CD4-positive, alpha-beta memory T cell (primary cell): ENCODE results near the gene CYP4V2. TPM values are rescaled to one million over a fixed set of nuclear protein-coding genes. Genes with fewer than 3 reads are reported as not detected.

ENCODE experiments used
- CTCF ChIA-PET: fragments of 350-600 bp; sonication (Branson Sonifier 250); formaldehyde crosslinking; loops from one replicate; lab custom pipeline; 2021; ENCODE audit warnings: inconsistent platforms; ENCODE audit not compliant: partially characterized antibody; lab: Charles Lee
- POLR2A ChIA-PET: fragments of 350-600 bp; sonication (Branson Sonifier 250); formaldehyde crosslinking; loops from one replicate; lab custom pipeline; 2021; ENCODE audit not compliant: partially characterized antibody; lab: Charles Lee
- DNase-seq, 5 donors: peaks; one replicate each; pipeline versions ENCODE4 v3.0.0 to v3.0.0-alpha.2; 2020 to 2022; ENCODE audit warnings: mixed read lengths in 1 of 5
- H3K27ac ChIP-seq: one replicate; pipeline ENCODE4 v1.7.0; 2013; ENCODE audit warnings: low read depth, low read length
- H3K27me3 ChIP-seq: 2 replicates; pipeline ENCODE4 v1.7.0; 2013; ENCODE audit warnings: mild to moderate bottlenecking, low read length, moderate library complexity; ENCODE audit not compliant: insufficient read depth
- H3K36me3 ChIP-seq: 2 replicates; pipeline ENCODE4 v1.7.0; 2013; ENCODE audit warnings: mild to moderate bottlenecking, low read length, moderate library complexity; ENCODE audit not compliant: insufficient read depth
- H3K4me1 ChIP-seq: 2 replicates; pipeline ENCODE4 v1.7.0; 2013; ENCODE audit warnings: mild to moderate bottlenecking, low read length, moderate library complexity; ENCODE audit not compliant: insufficient read depth
- H3K4me3 ChIP-seq, 2 donors: one replicate each; pipeline ENCODE4 v1.7.0; 2013; ENCODE audit warnings: low read length in 2 of 2, mild to moderate bottlenecking in 1 of 2
- H3K9me3 ChIP-seq, 2 donors: one replicate each; pipeline ENCODE4 v1.7.0; 2013; ENCODE audit warnings: low read length in 2 of 2, control low read depth in 1 of 2; ENCODE audit not compliant: control insufficient read depth in 1 of 2
- H3K27ac Mint-ChIP-seq, 7 donors: one replicate each; pipeline ENCODE4 v1.8.0; 2020 to 2021; ENCODE audit warnings: mixed read lengths in 7 of 7, mild to moderate bottlenecking in 6 of 7, inconsistent platforms in 3 of 7, moderate library complexity in 3 of 7
- H3K27me3 Mint-ChIP-seq, 2 donors: one replicate each; pipeline ENCODE4 v1.8.0; 2020 to 2021; ENCODE audit warnings: mixed read lengths in 2 of 2
- H3K36me3 Mint-ChIP-seq, 2 donors: one replicate each; pipeline ENCODE4 v1.8.0; 2020 to 2021; ENCODE audit warnings: mixed read lengths in 2 of 2, inconsistent platforms in 1 of 2, mild to moderate bottlenecking in 1 of 2
- H3K4me1 Mint-ChIP-seq, 4 donors: one replicate each; pipeline ENCODE4 v1.8.0; 2020 to 2021; ENCODE audit warnings: mixed read lengths in 4 of 4, mild to moderate bottlenecking in 1 of 4
- H3K4me3 Mint-ChIP-seq, 8 donors: one replicate each; pipeline ENCODE4 v1.8.0; 2020 to 2021; ENCODE audit warnings: mixed read lengths in 8 of 8, mild to moderate bottlenecking in 7 of 8, moderate library complexity in 6 of 8, inconsistent platforms in 3 of 8
- H3K9me3 Mint-ChIP-seq, 8 donors: one replicate each; pipeline ENCODE4 v1.8.0; 2020 to 2021; ENCODE audit warnings: mixed read lengths in 8 of 8, mild to moderate bottlenecking in 5 of 8, inconsistent platforms in 3 of 8, moderate library complexity in 1 of 8
- intact Hi-C: fragments of 100-400 bp; cut with micrococcal nuclease; formaldehyde crosslinking; loops from one replicate; pipeline ENCODE4 v1.15.1; 2023
- polyA plus RNA-seq, 2 donors: library from polyadenylated mRNA; unstranded; fragments of 300-500 nt; fragmentation: Illumina TruSeq; gene quantifications; one replicate each; pipeline ENCODE4 v1.2.3, GENCODE V29; 2021
- total RNA-seq, 2 experiments: library from RNA; stranded (reverse); gene quantifications; one replicate each; pipeline ENCODE4 v1.2.3, GENCODE V29; 2021

The CYP4V2 gene
- total and polyA plus RNA-seq, 4 experiments from 2014 or later, result 25.3 to 45.5 (median 41.4) TPM

- H3K4me3 Mint-ChIP-seq, result no peak overlapping the region
- POLR2A ChIA-PET, result no interaction called here
- no peaks in the 10 kb centered on the region for H3K36me3 Mint-ChIP-seq
- Histone ChIP-seq H3K4me3 (no peak overlapping the region), H3K27ac (no peak overlapping the region), H3K9me3 (no peaks in the 10 kb centered on the region), H3K4me1 (no peaks in the 10 kb centered on the region), H3K27me3 (peaks cover 12% of the 10 kb centered on the region), H3K36me3 (no peaks in the 10 kb centered on the region)
- peaks cover 28 to 42% of the 10 kb centered on the region in 2 donors for H3K27me3 Mint-ChIP-seq
- H3K9me3 Mint-ChIP-seq, result peaks cover 0 to 2% (median 0%) of the 10 kb centered on the region in 8 donors
- intact Hi-C loops, result no loop called here
- CTCF ChIA-PET, result interaction anchor here (0.8 to 0.9 kb wide), 3 partner anchors 38 to 432 kb away, joined by 3 to 4 read pairs (median 3); no protein-coding TSS in a partner anchor
- no peak overlapping the region for H3K27ac Mint-ChIP-seq
- H3K4me1 Mint-ChIP-seq, result peaks cover 0 to 8% (median 1%) of the 10 kb centered on the region in 4 donors
- DNase-seq, result no peak
Observed at GRCh38 chr4:186150926-186151325, 40.4 kb upstream of the CYP4V2 start.

GRCh38 chr4:186151499-186151898, 39.9 kb upstream of the CYP4V2 start:
- POLR2A ChIA-PET, result no interaction called here
- Mint-ChIP-seq H3K4me3 (no peak overlapping the region), H3K36me3 (no peaks in the 10 kb centered on the region)

GRCh38 chr4:186158021-186158813, 33.1 kb upstream of the CYP4V2 start:
- intact Hi-C loops, result no loop called here
- Histone ChIP-seq H3K9me3 (no peaks in the 10 kb centered on the region), H3K36me3 (no peaks in the 10 kb centered on the region), H3K4me1 (peaks cover 9% of the 10 kb centered on the region), H3K27me3 (no peaks in the 10 kb centered on the region), H3K4me3 (no peak overlapping the region), H3K27ac (no peak overlapping the region)
- H3K4me3 Mint-ChIP-seq, result no peak overlapping the region
- H3K27ac Mint-ChIP-seq, result no peak overlapping the region
- ChIA-PET CTCF (interaction anchor here (0.8 kb wide), 1 partner anchor 10 kb away, joined by 3 read pairs; no protein-coding TSS in a partner anchor), POLR2A (no interaction called here)
- no peak for DNase-seq
- H3K4me1 Mint-ChIP-seq, result peaks cover 0 to 15% (median 6%) of the 10 kb centered on the region in 4 donors
- H3K36me3 Mint-ChIP-seq, result no peaks in the 10 kb centered on the region
- H3K27me3 Mint-ChIP-seq, result peaks cover 11 to 15% of the 10 kb centered on the region in 2 donors
- H3K9me3 Mint-ChIP-seq, result no peaks in the 10 kb centered on the region

More at GRCh38 chr4:186151499-186151898, 39.9 kb upstream of the CYP4V2 start:
- Histone ChIP-seq H3K4me1 (no peaks in the 10 kb centered on the region), H3K27me3 (peaks cover 7% of the 10 kb centered on the region), H3K27ac (no peak overlapping the region), H3K36me3 (no peaks in the 10 kb centered on the region), H3K4me3 (no peak overlapping the region), H3K9me3 (no peaks in the 10 kb centered on the region)
- DNase-seq, result no peak
- intact Hi-C loops, result no loop called here
- H3K4me1 Mint-ChIP-seq, result peaks cover 0 to 8% (median under 1%) of the 10 kb centered on the region in 4 donors
- peaks cover 23 to 36% of the 10 kb centered on the region in 2 donors for H3K27me3 Mint-ChIP-seq
- CTCF ChIA-PET, result interaction anchor here (0.9 kb wide), 1 partner anchor 39 kb away, joined by 3 read pairs; no protein-coding TSS in a partner anchor
- H3K27ac Mint-ChIP-seq, result no peak overlapping the region
- peaks cover 0 to 2% (median 0%) of the 10 kb centered on the region in 8 donors for H3K9me3 Mint-ChIP-seq

DNA sequence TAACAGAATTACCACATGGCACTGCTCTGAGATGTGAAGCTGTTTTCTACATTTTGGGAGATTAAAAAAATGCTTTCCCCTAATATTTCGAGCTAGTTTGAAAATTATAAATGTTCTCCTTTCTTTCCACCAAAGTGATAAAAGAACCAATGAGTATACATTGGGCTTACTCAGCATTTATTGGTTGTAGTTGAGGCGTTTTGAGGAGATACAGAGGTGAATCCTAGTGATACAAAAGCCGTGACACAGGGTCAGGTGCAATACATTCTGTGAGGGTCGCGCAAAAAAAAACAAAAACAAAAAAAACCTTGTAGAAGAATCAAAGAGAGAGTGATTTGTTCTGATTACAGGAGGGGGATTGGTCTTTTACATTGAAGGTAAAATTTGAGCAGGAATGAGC, 32.4 kb upstream of the CYP4V2 start:
- H3K27me3 ChIP-seq, result no peaks in the 10 kb centered on the region
- H3K27me3 Mint-ChIP-seq, result peaks cover 8 to 10% of the 10 kb centered on the region in 2 donors

GRCh38 chr4:186159613-186160012, 31.8 kb upstream of the CYP4V2 start:
- Histone ChIP-seq H3K27me3 (no peaks in the 10 kb centered on the region), H3K36me3 (no peaks in the 10 kb centered on the region), H3K4me1 (peaks cover 9% of the 10 kb centered on the region), H3K27ac (no peak overlapping the region), H3K9me3 (no peaks in the 10 kb centered on the region), H3K4me3 (no peak overlapping the region)
- ChIA-PET CTCF (no interaction called here), POLR2A (no interaction called here)
- Mint-ChIP-seq H3K27me3 (peaks cover 4 to 5% of the 10 kb centered on the region in 2 donors), H3K9me3 (no peaks in the 10 kb centered on the region), H3K36me3 (no peaks in the 10 kb centered on the region), H3K27ac (no peak overlapping the region), H3K4me3 (no peak overlapping the region), H3K4me1 (peaks cover 0 to 15% (median 6%) of the 10 kb centered on the region in 4 donors)
- intact Hi-C loops, result loop anchor here (5.0 kb wide), 1 partner anchor 43 kb away; no protein-coding TSS in a partner anchor
- no peak for DNase-seq

More for the DNA sequence above, 32.4 kb upstream of the CYP4V2 start:
- Mint-ChIP-seq H3K9me3 (no peaks in the 10 kb centered on the region), H3K27ac (no peak overlapping the region), H3K36me3 (no peaks in the 10 kb centered on the region), H3K4me1 (peaks cover 0 to 15% (median 6%) of the 10 kb centered on the region in 4 donors), H3K4me3 (no peak overlapping the region)
- Histone ChIP-seq H3K4me3 (no peak overlapping the region), H3K9me3 (no peaks in the 10 kb centered on the region), H3K27ac (no peak overlapping the region), H3K4me1 (peaks cover 9% of the 10 kb centered on the region), H3K36me3 (no peaks in the 10 kb centered on the region)
- ChIA-PET CTCF (no interaction called here), POLR2A (no interaction called here)
- intact Hi-C loops, result no loop called here
- no peak for DNase-seq

DNA sequence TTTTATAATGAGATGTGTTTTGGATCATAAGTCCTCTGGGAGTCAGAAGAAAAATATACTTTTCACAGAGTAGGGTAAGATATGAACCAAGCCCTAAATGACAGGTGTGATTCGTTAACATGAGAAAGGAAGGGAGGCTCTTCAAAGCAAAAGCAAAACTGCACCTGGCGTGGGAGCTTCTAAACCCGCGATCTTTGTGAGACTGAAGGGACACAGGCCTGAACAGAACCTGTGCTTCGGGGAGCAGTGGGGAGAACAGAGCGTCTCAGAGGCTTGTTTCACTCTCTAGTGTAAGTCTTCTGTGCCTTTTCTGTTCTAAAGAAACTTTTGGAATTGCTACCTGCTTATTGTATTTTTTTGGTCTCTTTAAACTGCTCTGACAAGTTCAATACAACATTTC, 30.2 kb upstream of the CYP4V2 start:
- Mint-ChIP-seq H3K27ac (peak overlapping the region in 5 of 7 donors; percentile 19 to 90 (median 84)), H3K4me3 (peak overlapping the region; percentile 28 to 79 (median 69)), H3K4me1 (peaks cover 0 to 10% (median 5%) of the 10 kb centered on the region in 4 donors), H3K9me3 (no peaks in the 10 kb centered on the region), H3K27me3 (peaks cover 0 to 4% of the 10 kb centered on the region in 2 donors), H3K36me3 (no peaks in the 10 kb centered on the region)
- ChIA-PET CTCF (interaction anchor here (1.3 to 1.5 kb wide), 3 partner anchors 8 to 24 kb away, joined by 3 to 5 read pairs (median 4); no protein-coding TSS in a partner anchor), POLR2A (interaction anchor here (0.8 kb wide), 1 partner anchor 30 kb away, joined by 3 read pairs; the partner anchor contains the start of gene CYP4V2)
- intact Hi-C loops, result loop anchor here (5.0 kb wide), 1 partner anchor 41 kb away; no protein-coding TSS in a partner anchor
- Histone ChIP-seq H3K27me3 (no peaks in the 10 kb centered on the region), H3K4me1 (peaks cover 9% of the 10 kb centered on the region), H3K36me3 (no peaks in the 10 kb centered on the region), H3K4me3 (no peak overlapping the region), H3K9me3 (no peaks in the 10 kb centered on the region), H3K27ac (no peak overlapping the region)
- DNase-seq, result peak in 2 of 5 donors; percentile 14 to 21

- no peaks in the 10 kb centered on the region for H3K9me3 ChIP-seq
- POLR2A ChIA-PET, result no interaction called here
- H3K4me3 Mint-ChIP-seq, result no peak overlapping the region
- H3K9me3 Mint-ChIP-seq, result no peaks in the 10 kb centered on the region
- H3K27ac ChIP-seq, result no peak overlapping the region
- H3K27ac Mint-ChIP-seq, result no peak overlapping the region
- H3K4me3 ChIP-seq, result no peak overlapping the region
- intact Hi-C loops, result no loop called here
- H3K4me1 ChIP-seq, result no peaks in the 10 kb centered on the region
- CTCF ChIA-PET, result interaction anchor here (1.4 kb wide), 1 partner anchor 17 kb away, joined by 4 read pairs; no protein-coding TSS in a partner anchor
- H3K36me3 Mint-ChIP-seq, result no peaks in the 10 kb centered on the region
- peaks cover 6 to 7% of the 10 kb centered on the region in 2 donors for H3K27me3 Mint-ChIP-seq
- H3K4me1 Mint-ChIP-seq, result peaks cover 0 to 5% (median 0%) of the 10 kb centered on the region in 4 donors
- H3K27me3 ChIP-seq, result no peaks in the 10 kb centered on the region
- DNase-seq, result no peak
- H3K36me3 ChIP-seq, result no peaks in the 10 kb centered on the region
Observed at GRCh38 chr4:186166852-186167512, 24.4 kb upstream of the CYP4V2 start.
